ENCODE measurements around the gene PLEKHM1. TPM values are rescaled to one million over a fixed set of nuclear protein-coding genes. Genes with fewer than 3 reads are reported as not detected.
"Not testable (repeated sequence)": the region's sequence is repeated elsewhere in the genome, so short reads cannot be mapped to it uniquely, and the experiment has no call there.

The PLEKHM1 gene
- total and polyA plus RNA-seq, 4 experiments from 2014 or later, result 6.8 to 92.5 (median 50.9) TPM

GRCh38 chr17:45483177-45483576, 7.3 kb downstream of the PLEKHM1 start:
- intact Hi-C loops (cut with micrococcal nuclease); H3K27ac ChIP-seq (ENCODE audit: low read depth, low read length); H3K4me3 Mint-ChIP-seq; H3K4me3 ChIP-seq (ENCODE audit: low read length in 2 of 2); H3K9me3 Mint-ChIP-seq; H3K27me3 Mint-ChIP-seq; H3K4me1 ChIP-seq (ENCODE audit: insufficient read depth, low read length); DNase-seq; CTCF ChIA-PET (ENCODE audit: partially characterized antibody); H3K36me3 ChIP-seq (ENCODE audit: insufficient read depth, low read length); H3K9me3 ChIP-seq (ENCODE audit: control insufficient read depth in 1 of 2, low read length in 2 of 2); H3K27ac Mint-ChIP-seq; H3K27me3 ChIP-seq (ENCODE audit: insufficient read depth, low read length); POLR2A ChIA-PET (ENCODE audit: partially characterized antibody): not testable (repeated sequence)
- H3K4me1 Mint-ChIP-seq, result peaks cover 12 to 23% (median 17%) of the 10 kb centered on the region in 4 donors
- peaks cover under 1 to 20% of the 10 kb centered on the region in 2 donors for H3K36me3 Mint-ChIP-seq

- H3K9me3 Mint-ChIP-seq; H3K36me3 ChIP-seq (ENCODE audit: insufficient read depth, low read length); H3K27me3 ChIP-seq (ENCODE audit: insufficient read depth, low read length); POLR2A ChIA-PET (ENCODE audit: partially characterized antibody); H3K4me3 ChIP-seq (ENCODE audit: low read length in 2 of 2); intact Hi-C loops (cut with micrococcal nuclease); H3K4me3 Mint-ChIP-seq; H3K4me1 ChIP-seq (ENCODE audit: insufficient read depth, low read length); DNase-seq; H3K27me3 Mint-ChIP-seq; H3K9me3 ChIP-seq (ENCODE audit: control insufficient read depth in 1 of 2, low read length in 2 of 2); CTCF ChIA-PET (ENCODE audit: partially characterized antibody); H3K27ac ChIP-seq (ENCODE audit: low read depth, low read length): not testable (repeated sequence)
- H3K36me3 Mint-ChIP-seq, result peaks cover 5 to 20% of the 10 kb centered on the region in 2 donors
- H3K4me1 Mint-ChIP-seq, result peaks cover 10 to 16% (median 12%) of the 10 kb centered on the region in 4 donors
- peak overlapping the region in 1 of 7 donors; percentile 77 for H3K27ac Mint-ChIP-seq
These were observed 8.2 kb downstream of the PLEKHM1 start for GRCh38 chr17:45482317-45482716.

DNA sequence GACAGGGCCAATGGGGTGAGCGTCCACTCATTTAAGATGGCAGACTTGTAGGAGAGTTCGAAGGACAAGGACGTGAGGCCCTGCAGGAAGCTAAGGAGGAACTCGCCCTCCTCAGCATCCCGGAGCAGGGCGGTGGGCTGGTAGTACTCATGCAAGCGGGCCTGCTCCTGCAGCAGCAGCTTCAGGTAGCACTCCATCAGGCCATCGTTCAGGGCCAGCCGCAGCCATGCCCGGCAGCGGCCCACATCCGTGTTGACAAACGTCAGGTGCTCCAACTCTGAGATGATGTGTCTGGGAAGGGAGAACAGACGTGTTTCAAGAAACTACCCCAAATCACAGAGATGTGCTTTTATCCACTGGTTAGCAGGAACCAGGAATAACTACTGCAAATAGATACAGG, 15.1 kb downstream of the PLEKHM1 start:
- H3K36me3 Mint-ChIP-seq, result peaks cover 16 to 42% of the 10 kb centered on the region in 2 donors
- DNase-seq; H3K4me1 Mint-ChIP-seq; H3K36me3 ChIP-seq (ENCODE audit: insufficient read depth, low read length); intact Hi-C loops (cut with micrococcal nuclease); POLR2A ChIA-PET (ENCODE audit: partially characterized antibody); H3K4me3 ChIP-seq (ENCODE audit: low read length in 2 of 2); H3K4me3 Mint-ChIP-seq; CTCF ChIA-PET (ENCODE audit: partially characterized antibody); H3K27me3 ChIP-seq (ENCODE audit: insufficient read depth, low read length); H3K27ac ChIP-seq (ENCODE audit: low read depth, low read length); H3K4me1 ChIP-seq (ENCODE audit: insufficient read depth, low read length); H3K9me3 Mint-ChIP-seq; H3K27me3 Mint-ChIP-seq; H3K9me3 ChIP-seq (ENCODE audit: control insufficient read depth in 1 of 2, low read length in 2 of 2); H3K27ac Mint-ChIP-seq: not testable (repeated sequence)

GRCh38 chr17:45472249-45472648, 18.3 kb downstream of the PLEKHM1 start:
- not testable (repeated sequence) for H3K27me3 Mint-ChIP-seq, H3K27ac Mint-ChIP-seq
- H3K36me3 Mint-ChIP-seq, result peaks cover 15 to 36% of the 10 kb centered on the region in 2 donors

GRCh38 chr17:45469204-45469563, 21.3 kb downstream of the PLEKHM1 start:
- H3K27me3 Mint-ChIP-seq; H3K9me3 ChIP-seq (ENCODE audit: control insufficient read depth in 1 of 2, low read length in 2 of 2); POLR2A ChIA-PET (ENCODE audit: partially characterized antibody): not testable (repeated sequence)

More at GRCh38 chr17:45472249-45472648, 18.3 kb downstream of the PLEKHM1 start:
- intact Hi-C loops (cut with micrococcal nuclease); H3K4me1 ChIP-seq (ENCODE audit: insufficient read depth, low read length); H3K9me3 Mint-ChIP-seq; H3K4me1 Mint-ChIP-seq; CTCF ChIA-PET (ENCODE audit: partially characterized antibody); POLR2A ChIA-PET (ENCODE audit: partially characterized antibody); H3K27me3 ChIP-seq (ENCODE audit: insufficient read depth, low read length); H3K4me3 ChIP-seq (ENCODE audit: low read length in 2 of 2); H3K27ac ChIP-seq (ENCODE audit: low read depth, low read length); H3K36me3 ChIP-seq (ENCODE audit: insufficient read depth, low read length); H3K4me3 Mint-ChIP-seq; H3K9me3 ChIP-seq (ENCODE audit: control insufficient read depth in 1 of 2, low read length in 2 of 2); DNase-seq: not testable (repeated sequence)

DNA sequence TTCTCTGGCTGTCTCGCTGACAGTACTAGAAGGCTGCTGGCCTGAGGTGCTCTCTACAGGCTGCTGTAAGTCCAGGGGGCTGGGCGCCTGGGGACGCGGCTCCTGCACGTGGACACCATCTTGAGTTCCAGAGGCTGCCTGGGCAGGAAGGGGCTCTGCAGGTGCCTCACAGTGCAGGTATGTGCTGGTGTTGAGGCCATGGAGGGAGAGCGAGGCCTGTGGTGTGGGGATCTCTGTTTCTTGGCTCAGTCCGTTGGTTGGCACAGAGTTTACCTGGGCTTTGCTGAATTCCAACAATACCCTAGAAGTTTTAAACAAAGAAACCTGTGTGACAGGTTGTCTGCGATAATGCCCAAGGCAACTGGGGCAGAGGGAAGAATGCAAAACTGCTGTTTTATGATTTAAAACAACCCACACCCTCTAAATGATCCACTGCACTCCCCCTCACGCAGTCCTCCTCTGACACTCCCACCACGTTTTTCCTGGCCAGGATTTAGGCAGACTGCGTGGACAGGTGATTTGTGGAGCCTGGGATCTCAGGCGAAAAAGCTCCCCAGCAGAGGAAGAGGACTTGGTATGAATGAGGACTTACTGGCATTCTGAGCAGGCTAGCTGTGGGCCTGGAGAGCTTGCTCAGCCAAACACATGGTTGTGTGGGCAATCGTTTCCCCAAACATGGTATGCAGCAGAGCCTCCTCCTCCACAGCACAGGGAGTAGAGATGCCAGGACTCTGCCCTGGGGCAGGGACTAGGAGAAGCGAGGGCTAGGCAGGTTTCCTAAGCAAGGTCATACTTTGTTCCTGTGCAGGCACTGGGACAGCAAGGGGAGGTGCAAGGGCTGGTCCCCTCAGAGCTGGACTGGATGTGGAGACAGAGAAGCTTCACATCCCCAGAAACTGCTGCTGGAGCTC, 22.0 kb downstream of the PLEKHM1 start:
- H3K27ac ChIP-seq (ENCODE audit: low read depth, low read length); H3K27me3 Mint-ChIP-seq: not testable (repeated sequence)
- peaks cover 8 to 24% of the 10 kb centered on the region in 2 donors for H3K36me3 Mint-ChIP-seq

More at GRCh38 chr17:45469204-45469563, 21.3 kb downstream of the PLEKHM1 start:
- H3K4me3 ChIP-seq (ENCODE audit: low read length in 2 of 2); H3K9me3 Mint-ChIP-seq; H3K27me3 ChIP-seq (ENCODE audit: insufficient read depth, low read length); H3K27ac Mint-ChIP-seq; H3K4me1 ChIP-seq (ENCODE audit: insufficient read depth, low read length); H3K4me3 Mint-ChIP-seq; intact Hi-C loops (cut with micrococcal nuclease); H3K36me3 ChIP-seq (ENCODE audit: insufficient read depth, low read length); DNase-seq; CTCF ChIA-PET (ENCODE audit: partially characterized antibody); H3K4me1 Mint-ChIP-seq; H3K27ac ChIP-seq (ENCODE audit: low read depth, low read length): not testable (repeated sequence)
- peaks cover 12 to 26% of the 10 kb centered on the region in 2 donors for H3K36me3 Mint-ChIP-seq

GRCh38 chr17:45461524-45462327, 28.8 kb downstream of the PLEKHM1 start:
- H3K4me3 ChIP-seq (ENCODE audit: low read length in 2 of 2); H3K27ac ChIP-seq (ENCODE audit: low read depth, low read length); DNase-seq; H3K36me3 ChIP-seq (ENCODE audit: insufficient read depth, low read length); H3K4me1 ChIP-seq (ENCODE audit: insufficient read depth, low read length); CTCF ChIA-PET (ENCODE audit: partially characterized antibody); H3K27me3 ChIP-seq (ENCODE audit: insufficient read depth, low read length); H3K9me3 Mint-ChIP-seq; POLR2A ChIA-PET (ENCODE audit: partially characterized antibody); intact Hi-C loops (cut with micrococcal nuclease); H3K27me3 Mint-ChIP-seq; H3K4me3 Mint-ChIP-seq; H3K9me3 ChIP-seq (ENCODE audit: control insufficient read depth in 1 of 2, low read length in 2 of 2); H3K4me1 Mint-ChIP-seq: not testable (repeated sequence)
- peak overlapping the region in 3 of 7 donors; percentile 43 to 91 (median 66) for H3K27ac Mint-ChIP-seq
- H3K36me3 Mint-ChIP-seq, result peaks cover 8 to 14% of the 10 kb centered on the region in 2 donors

More for the DNA sequence above, 22.0 kb downstream of the PLEKHM1 start:
- intact Hi-C loops (cut with micrococcal nuclease); H3K4me3 Mint-ChIP-seq; CTCF ChIA-PET (ENCODE audit: partially characterized antibody); H3K27me3 ChIP-seq (ENCODE audit: insufficient read depth, low read length); H3K36me3 ChIP-seq (ENCODE audit: insufficient read depth, low read length); H3K9me3 ChIP-seq (ENCODE audit: control insufficient read depth in 1 of 2, low read length in 2 of 2); POLR2A ChIA-PET (ENCODE audit: partially characterized antibody); H3K4me3 ChIP-seq (ENCODE audit: low read length in 2 of 2); H3K4me1 ChIP-seq (ENCODE audit: insufficient read depth, low read length); DNase-seq; H3K9me3 Mint-ChIP-seq; H3K27ac Mint-ChIP-seq; H3K4me1 Mint-ChIP-seq: not testable (repeated sequence)
